Measurements from ENCODE around the gene THAP3. TPM values are rescaled to one million over a fixed set of nuclear protein-coding genes. Genes with fewer than 3 reads are reported as not detected.

THAP3 gene
- total and polyA plus RNA-seq, 9 of the 15 experiments (the other 6 are each of a cell fraction or from before 2014, with no cell fraction given): 1.9 to 31.2 (median 18.2) TPM

DNA sequence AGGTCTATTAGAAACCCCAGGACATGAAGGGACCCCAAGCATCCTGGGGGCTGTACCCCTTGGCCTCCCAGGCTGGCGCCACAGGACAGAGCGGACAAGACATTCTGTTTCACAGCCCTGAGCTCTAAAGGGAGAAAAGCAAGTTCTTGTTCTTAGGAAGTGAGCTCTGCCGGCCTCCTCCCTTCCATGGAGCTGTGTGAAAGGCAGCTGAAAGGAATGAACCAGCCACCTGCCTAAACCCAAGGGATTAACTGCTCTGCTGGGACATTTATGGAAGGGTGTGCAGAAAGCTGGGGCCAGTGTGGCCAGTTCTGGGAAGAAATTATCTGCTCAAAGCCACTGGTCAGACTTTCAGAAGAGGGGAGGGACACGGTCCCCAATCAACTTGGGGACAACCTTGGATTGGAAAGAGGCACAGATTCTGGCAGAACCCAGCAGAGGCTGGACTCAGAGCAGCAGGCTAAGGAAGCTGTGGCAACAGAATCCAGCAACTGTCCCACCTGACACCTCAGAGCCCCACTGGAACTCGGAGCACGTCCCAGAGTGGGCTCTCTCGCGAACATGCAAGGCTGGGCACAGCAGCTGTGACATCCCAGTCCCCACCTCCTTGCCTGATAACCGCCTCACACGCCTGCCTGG is 24.1 kb upstream of the THAP3 start:
- 9% methylated on average over 10 of the region's 10 CpGs for WGBS (ENCODE audit: insufficient coverage, low coverage, missing lambda C conversion rate)
- H3K9ac ChIP-seq (ENCODE audit: insufficient read depth in 1 of 2, low read depth in 2 of 2, low read length in 2 of 2): peak overlapping the region; percentile 93 to 100
- H2AFZ ChIP-seq (ENCODE audit: low read depth, low read length): no peak overlapping the region
- peaks cover 38 to 68% of the 10 kb centered on the region in 2 experiments for H3K4me1 ChIP-seq (replicated peaks in 1 of 2; ENCODE audit: control insufficient read depth in 2 of 2, insufficient read depth in 2 of 2, low read length in 2 of 2)
- ATAC-seq (no peak), DNase-seq (ENCODE audit: extremely low read depth in 1 of 4, low spot score in 3 of 4) (peak in 1 of 4 experiments; percentile 30), FAIRE-seq (no peak)
- intact Hi-C loops (cut with micrococcal nuclease): loop anchor here (1.0 to 2.0 kb wide), 3 partner anchors 13 to 46 kb away; partner anchors contain the start of genes NOL9 and PHF13
- peaks cover 69% of the 10 kb centered on the region for H3K79me2 ChIP-seq (ENCODE audit: control insufficient read depth, insufficient read depth, low read length)
- H4K20me1 ChIP-seq (replicated peaks; ENCODE audit: control insufficient read depth, insufficient read depth, low read length): peaks cover 50% of the 10 kb centered on the region
- H3K27ac ChIP-seq (ENCODE audit: extremely low read depth, low read depth, low read length): peak overlapping the region; percentile 99
- ChIA-PET POLR2A (interaction anchor here (0.6 to 10.7 kb wide), 18 partner anchors 8 to 407 kb away, joined by 3 to 221 read pairs (median 4); partner anchors contain the start of genes PHF13 and ZBTB48), CTCF (ENCODE audit: low intra/inter-chr PET ratio) (interaction anchor here (0.5 kb wide), 1 partner anchor 46 kb away, joined by 3 read pairs; the partner anchor contains the start of gene NOL9)
- peak overlapping the region; percentile 99 for H3K4me2 ChIP-seq (ENCODE audit: insufficient read depth, low read length)
- peaks cover 51% of the 10 kb centered on the region for H3K36me3 ChIP-seq (ENCODE audit: control insufficient read depth, insufficient read depth, low read length)
- peaks cover 23% of the 10 kb centered on the region for H3K9me1 ChIP-seq (ENCODE audit: control insufficient read depth, insufficient read depth, low read length)
- in situ Hi-C loops (cut with MboI): no loop called here
- H3K4me3 ChIP-seq: peak overlapping the region; percentile 89
- BruUV-seq (replicated peaks): TSS peak; percentile 44
- no peaks in the 10 kb centered on the region for H3K9me3 ChIP-seq (replicated peaks; ENCODE audit: control insufficient read depth, insufficient read depth, low read depth, low read length)
- H3K27me3 ChIP-seq (ENCODE audit: control insufficient read depth in 2 of 2, insufficient read depth in 2 of 2, low read length in 2 of 2): no peaks in the 10 kb centered on the region
- TF ChIP-seq, protein P1, sequence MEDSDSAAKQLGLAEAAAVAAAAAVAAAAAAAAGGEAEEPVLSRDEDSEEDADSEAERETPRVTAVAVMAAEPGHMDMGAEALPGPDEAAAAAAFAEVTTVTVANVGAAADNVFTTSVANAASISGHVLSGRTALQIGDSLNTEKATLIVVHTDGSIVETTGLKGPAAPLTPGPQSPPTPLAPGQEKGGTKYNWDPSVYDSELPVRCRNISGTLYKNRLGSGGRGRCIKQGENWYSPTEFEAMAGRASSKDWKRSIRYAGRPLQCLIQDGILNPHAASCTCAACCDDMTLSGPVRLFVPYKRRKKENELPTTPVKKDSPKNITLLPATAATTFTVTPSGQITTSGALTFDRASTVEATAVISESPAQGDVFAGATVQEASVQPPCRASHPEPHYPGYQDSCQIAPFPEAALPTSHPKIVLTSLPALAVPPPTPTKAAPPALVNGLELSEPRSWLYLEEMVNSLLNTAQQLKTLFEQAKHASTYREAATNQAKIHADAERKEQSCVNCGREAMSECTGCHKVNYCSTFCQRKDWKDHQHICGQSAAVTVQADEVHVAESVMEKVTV (CRISPR knock-in tag; IDR thresholded peaks at IDR 0.05): no peak
- TF ChIP-seq ZFP1 (CRISPR knock-in tag; IDR thresholded peaks at IDR 0.05) (no peak), MIER1 (IDR thresholded peaks at IDR 0.05; ENCODE audit: low read depth) (no peak), CHD1 (IDR thresholded peaks at IDR 0.05; ENCODE audit: low read length) (peak; percentile 46), ILF3 (IDR thresholded peaks at IDR 0.05; ENCODE audit: borderline replicate concordance) (no peak), NFE2 (IDR thresholded peaks at IDR 0.05; ENCODE audit: low read depth) (no peak), SREBF1 (IDR thresholded peaks at IDR 0.05; ENCODE audit: borderline replicate concordance, low read depth, low read length) (no peak), COPS2 (conservative IDR thresholded peaks at IDR 0.05) (no peak), NFYB (IDR thresholded peaks at IDR 0.05; ENCODE audit: extremely low read depth, insufficient read length) (no peak), SMAD4 (CRISPR knock-in tag; conservative IDR thresholded peaks at IDR 0.05) (no peak), ARID2 (IDR thresholded peaks at IDR 0.05) (0 out of 2 replicates have a peak, but pooled peaks have one; percentile 26), TGIF2 (CRISPR knock-in tag; IDR thresholded peaks at IDR 0.05) (0 out of 2 replicates have a peak, but pooled peaks have one; percentile 21), ZNF224 (CRISPR knock-in tag; IDR thresholded peaks at IDR 0.05) (no peak), FOXP1 (CRISPR knock-in tag; IDR thresholded peaks at IDR 0.05) (no peak; the same call in 1 of the 2 replicates), ETS2 (tag; IDR thresholded peaks at IDR 0.05; ENCODE audit: borderline replicate concordance, poor library complexity, severe bottlenecking) (no peak)
- TF ChIP-seq, protein P2, sequence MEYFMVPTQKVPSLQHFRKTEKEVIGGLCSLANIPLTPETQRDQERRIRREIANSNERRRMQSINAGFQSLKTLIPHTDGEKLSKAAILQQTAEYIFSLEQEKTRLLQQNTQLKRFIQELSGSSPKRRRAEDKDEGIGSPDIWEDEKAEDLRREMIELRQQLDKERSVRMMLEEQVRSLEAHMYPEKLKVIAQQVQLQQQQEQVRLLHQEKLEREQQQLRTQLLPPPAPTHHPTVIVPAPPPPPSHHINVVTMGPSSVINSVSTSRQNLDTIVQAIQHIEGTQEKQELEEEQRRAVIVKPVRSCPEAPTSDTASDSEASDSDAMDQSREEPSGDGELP (CRISPR knock-in tag; IDR thresholded peaks at IDR 0.05; ENCODE audit: borderline replicate concordance): peak; percentile 92; the same call in 1 of the 2 replicates
- TF ChIP-seq, protein P3, sequence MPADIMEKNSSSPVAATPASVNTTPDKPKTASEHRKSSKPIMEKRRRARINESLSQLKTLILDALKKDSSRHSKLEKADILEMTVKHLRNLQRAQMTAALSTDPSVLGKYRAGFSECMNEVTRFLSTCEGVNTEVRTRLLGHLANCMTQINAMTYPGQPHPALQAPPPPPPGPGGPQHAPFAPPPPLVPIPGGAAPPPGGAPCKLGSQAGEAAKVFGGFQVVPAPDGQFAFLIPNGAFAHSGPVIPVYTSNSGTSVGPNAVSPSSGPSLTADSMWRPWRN (IDR thresholded peaks at IDR 0.05; ENCODE audit: low read depth): no peak

Data from K562 (cell line).